Colonic mucosa (tissue), 4 donors: ENCODE results near the gene RPL41. TPM values are rescaled to one million over a fixed set of nuclear protein-coding genes. Genes with fewer than 3 reads are reported as not detected.

Experiments used
- DNase-seq: peaks from one replicate; pipeline ENCODE4 v3.0.0-alpha.2; 2020
- H3K27ac ChIP-seq: fragments of 200-600 bp; one replicate; pipeline ENCODE4 v1.8.0; 2021
- H3K27me3 ChIP-seq: fragments of 200-600 bp; one replicate; pipeline ENCODE4 v1.8.0; 2021
- H3K36me3 ChIP-seq: fragments of 200-600 bp; one replicate; pipeline ENCODE4 v1.8.0; 2021
- H3K4me1 ChIP-seq: fragments of 200-600 bp; one replicate; pipeline ENCODE4 v1.8.0; 2021; ENCODE audit warnings: mild to moderate bottlenecking
- H3K4me3 ChIP-seq: fragments of 200-600 bp; one replicate; pipeline ENCODE4 v1.8.0; 2021
- H3K9ac ChIP-seq, 2 donors: one replicate each; pipeline ENCODE4 v1.7.0; 2013; ENCODE audit warnings: control low read depth in 2 of 2, low read depth in 2 of 2, low read length in 2 of 2
- H3K9me3 ChIP-seq: fragments of 200-600 bp; one replicate; pipeline ENCODE4 v1.8.0; 2021
- CTCF ChIP-seq: fragments of 200-600 bp; IDR thresholded peaks from one replicate; pipeline ENCODE4 v1.8.0; 2022; ENCODE audit warnings: antibody characterized with exemption, mild to moderate bottlenecking
- intact Hi-C: fragments of 100-400 bp; cut with DNase I; formaldehyde crosslinking; loops from one replicate; pipeline ENCODE4 v1.14.1; 2022
- total RNA-seq, 2 donors: library from RNA; stranded (reverse); fragmentation: NEBNext Ultra II Directional in 1 of 2; extraction: Animal tissue kit (Norgen Biotek cat#: 25700) in 1 of 2; gene quantifications; one replicate each; pipeline ENCODE4 v1.2.1, GENCODE V29; 2021
- donor health status: healthy.
- donor health status: DM: no; HTN: no; CAD: no.
- donor health status: DM: no; HTN: no; CAD: no.

RPL41 gene
- total RNA-seq, 2 donors from 2014 or later: 3,248 to 3,669 TPM

- peak; percentile 95 for DNase-seq
- intact Hi-C loops: loop anchor here (2.0 kb wide), 1 partner anchor 38 kb away; the partner anchor contains the start of gene RPL41
- H3K9ac ChIP-seq: peak overlapping the region; percentile 78 to 99
- H3K36me3 ChIP-seq: no peaks in the 10 kb centered on the region
- peak overlapping the region; percentile 61 for H3K4me3 ChIP-seq
- H3K27ac ChIP-seq: peak overlapping the region; percentile 96
- peak; percentile 79 for TF ChIP-seq CTCF
- H3K4me1 ChIP-seq: no peaks in the 10 kb centered on the region
- no peaks in the 10 kb centered on the region for H3K27me3 ChIP-seq
- no peaks in the 10 kb centered on the region for H3K9me3 ChIP-seq
Observed at GRCh38 chr12:56078931-56079722, 37.3 kb upstream of the RPL41 start.

GRCh38 chr12:56079723-56080555 lies 36.5 kb upstream of the RPL41 start, which contains the start of gene ERBB3:
Gene ERBB3, plus strand, starts transcription at chr12:56080165. Its CDS starts 136 bp downstream, at chr12:56080301.
- peak within 1 kb of the TSS; percentile 61 for H3K4me3 ChIP-seq
- DNase-seq: peak; percentile 88
- no peak for TF ChIP-seq CTCF
- peak within 1 kb of the TSS; percentile 96 for H3K27ac ChIP-seq
- H3K27me3 ChIP-seq: no peaks in the 10 kb centered on the region
- H3K9ac ChIP-seq: peak within 1 kb of the TSS; percentile 95 to 99
- peaks cover 2% of the 10 kb centered on the region for H3K4me1 ChIP-seq
- no peaks in the 10 kb centered on the region for H3K9me3 ChIP-seq
- intact Hi-C loops: loop anchor here (2.0 kb wide), 1 partner anchor 37 kb away; the partner anchor contains the start of gene RPL41
- H3K36me3 ChIP-seq: no peaks in the 10 kb centered on the region

DNA sequence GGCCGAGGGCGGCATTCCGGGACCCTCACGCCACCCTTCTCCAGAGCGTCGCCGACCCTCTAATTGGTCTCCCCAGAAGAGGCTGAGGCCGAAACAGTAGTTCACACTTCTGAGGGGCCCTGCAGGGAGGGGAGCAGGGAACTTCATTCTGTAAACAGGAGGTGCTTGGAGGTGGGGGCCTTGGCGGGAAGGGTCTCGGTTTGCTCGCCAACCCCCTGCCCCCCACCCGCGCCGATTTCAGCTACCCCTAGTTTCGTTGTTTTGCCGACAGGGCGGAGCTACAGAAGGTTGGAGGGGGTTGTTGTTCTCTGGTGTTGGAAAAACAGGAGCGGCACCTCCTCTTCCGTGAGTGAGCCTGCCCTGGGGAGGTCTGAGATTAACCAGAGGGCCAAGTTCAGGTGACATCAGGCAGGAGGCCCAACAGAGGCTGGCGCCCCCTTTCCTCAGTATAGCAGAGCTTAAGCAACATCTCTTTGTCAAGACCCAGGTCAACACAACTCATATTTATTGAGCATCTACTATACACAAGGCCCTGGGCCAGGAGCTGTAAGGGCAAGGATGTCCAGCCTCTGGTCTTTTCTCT lies 35.8 kb upstream of the RPL41 start:
- intact Hi-C loops: no loop called here
- no peak for TF ChIP-seq CTCF
- Histone ChIP-seq H3K9ac (peak overlapping the region; percentile 95 to 99), H3K27ac (peak overlapping the region; percentile 96), H3K27me3 (no peaks in the 10 kb centered on the region), H3K4me1 (peaks cover 7% of the 10 kb centered on the region), H3K4me3 (peak overlapping the region; percentile 61), H3K9me3 (no peaks in the 10 kb centered on the region), H3K36me3 (no peaks in the 10 kb centered on the region)
- DNase-seq: peak; percentile 87

DNA sequence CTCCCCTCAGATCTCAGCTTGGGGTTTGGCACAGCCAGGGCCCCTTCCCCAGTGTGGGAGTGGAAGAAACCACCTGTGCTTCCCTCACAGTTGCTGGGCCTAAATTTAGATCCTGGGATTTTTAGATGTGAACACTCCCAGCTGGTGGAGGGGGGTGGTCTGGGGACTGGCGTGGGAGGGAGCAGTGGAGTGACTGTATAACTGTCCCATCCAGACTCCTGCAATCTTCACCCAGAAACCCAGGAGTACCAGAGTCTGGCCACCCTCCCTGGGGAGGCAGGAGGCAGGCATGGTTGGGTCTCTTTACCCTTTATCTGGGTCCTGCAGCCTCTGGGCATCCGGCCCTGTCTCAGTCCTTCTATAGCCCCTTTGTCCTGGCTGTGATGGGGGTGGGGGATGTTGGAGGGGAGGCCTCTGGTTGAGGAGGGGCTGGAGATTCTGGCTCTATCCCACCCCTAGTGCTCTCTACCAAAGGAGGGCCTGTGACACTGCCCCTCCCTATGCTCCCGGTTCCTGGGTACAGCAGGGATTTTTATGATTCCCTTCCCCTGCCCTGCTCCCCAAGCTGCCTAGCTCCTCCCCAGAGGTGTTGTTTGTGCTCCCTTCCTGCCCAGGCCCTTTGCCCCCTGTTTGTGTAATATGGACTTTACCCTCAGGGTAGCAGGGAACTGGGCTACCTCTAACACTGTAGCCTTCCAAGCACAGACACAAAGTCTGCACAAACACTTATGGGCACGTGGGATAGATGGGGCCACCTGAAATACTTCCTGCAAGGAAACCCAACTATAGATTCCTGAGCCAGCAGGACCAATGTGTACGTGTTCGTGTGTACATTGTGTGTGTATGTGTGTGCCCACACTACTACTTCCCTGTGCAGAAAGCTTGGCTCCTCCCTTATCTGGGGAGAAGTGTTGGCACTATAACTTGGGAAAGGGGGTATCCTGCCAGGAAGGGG lies 34.8 kb upstream of the RPL41 start:
- peak; percentile 90 for DNase-seq
- Histone ChIP-seq H3K36me3 (no peaks in the 10 kb centered on the region), H3K27me3 (no peaks in the 10 kb centered on the region), H3K27ac (peak overlapping the region; percentile 96), H3K9ac (peak overlapping the region; percentile 95 to 99), H3K9me3 (no peaks in the 10 kb centered on the region), H3K4me1 (peaks cover 7% of the 10 kb centered on the region), H3K4me3 (peak overlapping the region; percentile 61)
- TF ChIP-seq CTCF: no peak
- intact Hi-C loops: no loop called here
